Keratinocyte (primary cell): Measurements from ENCODE around the gene FGGY. TPM values are rescaled to one million over a fixed set of nuclear protein-coding genes. Genes with fewer than 3 reads are reported as not detected.
"Not testable (repeated sequence)": the region's sequence is repeated elsewhere in the genome, so short reads cannot be mapped to it uniquely, and the experiment has no call there.

ENCODE experiments used
- DNase-seq: peaks from one replicate; pipeline ENCODE4 v3.0.0-alpha.2; 2011; ENCODE audit warnings: low read depth, missing footprints, low spot score
- FAIRE-seq: peaks from 2 replicates; lab custom pipeline; 2011; peaks lifted over from hg19 to GRCh38; lab: Jason Lieb, UNC
- H2AFZ ChIP-seq: 2 replicates; pipeline ENCODE4 v1.6.0; 2012; ENCODE audit warnings: low read length, control low read depth, inconsistent platforms; ENCODE audit not compliant: control insufficient read depth
- H3K27ac ChIP-seq: 2 replicates; pipeline ENCODE4 v1.5.1; 2011; ENCODE audit warnings: low read length; ENCODE audit not compliant: control insufficient read depth, insufficient read depth
- H3K27me3 ChIP-seq: 3 replicates; pipeline ENCODE4 v1.6.0; 2011; ENCODE audit warnings: low read length; ENCODE audit not compliant: control insufficient read depth, insufficient read depth; ENCODE audit errors: extremely low read depth
- H3K36me3 ChIP-seq, 2 experiments: 2 replicates in 1 of 2; 3 replicates in 1 of 2; pipeline ENCODE4 v1.5.1; 2011; ENCODE audit warnings: low read length in 2 of 2, mild to moderate bottlenecking in 1 of 2; ENCODE audit not compliant: control insufficient read depth in 2 of 2, insufficient read depth in 2 of 2; ENCODE audit errors: extremely low read depth in 1 of 2
- H3K4me1 ChIP-seq: 3 replicates; pipeline ENCODE4 v1.5.1; 2011; ENCODE audit warnings: low read length; ENCODE audit not compliant: control insufficient read depth, insufficient read depth; ENCODE audit errors: extremely low read depth
- H3K4me2 ChIP-seq: 3 replicates; pipeline ENCODE4 v1.6.0; 2011; ENCODE audit warnings: low read depth, low read length; ENCODE audit not compliant: control insufficient read depth, insufficient read depth; ENCODE audit errors: extremely low read depth
- H3K4me3 ChIP-seq, 3 experiments: fragments of 200-600 bp in 1 of 3; sonication (generic) in 1 of 3; 2 replicates in 2 of 3; 3 replicates in 1 of 3; pipeline ENCODE4 v1.5.1; 2011 to 2016; ENCODE audit warnings: low read length in 3 of 3, mild to moderate bottlenecking in 3 of 3, control low read depth in 2 of 3, inconsistent platforms in 1 of 3, low read depth in 1 of 3, mixed read lengths in 1 of 3, mixed run types in 1 of 3, moderate library complexity in 1 of 3; ENCODE audit not compliant: control insufficient read depth in 2 of 3, insufficient read depth in 2 of 3; ENCODE audit errors: extremely low read depth in 1 of 3
- H3K79me2 ChIP-seq: 2 replicates; pipeline ENCODE4 v1.6.0; 2012; ENCODE audit warnings: low read length; ENCODE audit not compliant: control insufficient read depth, insufficient read depth
- H3K9ac ChIP-seq: 3 replicates; pipeline ENCODE4 v1.6.0; 2011; ENCODE audit warnings: low read length; ENCODE audit not compliant: control insufficient read depth, insufficient read depth; ENCODE audit errors: extremely low read depth
- H3K9me1 ChIP-seq: 3 replicates; pipeline ENCODE4 v1.6.0; 2011; ENCODE audit warnings: low read length; ENCODE audit not compliant: control insufficient read depth, insufficient read depth; ENCODE audit errors: extremely low read depth
- H3K9me3 ChIP-seq: 2 replicates; pipeline ENCODE4 v1.5.1; 2012; ENCODE audit warnings: low read depth, low read length; ENCODE audit not compliant: control insufficient read depth
- H4K20me1 ChIP-seq: 3 replicates; pipeline ENCODE4 v1.6.0; 2011; ENCODE audit warnings: low read length; ENCODE audit not compliant: control insufficient read depth, insufficient read depth; ENCODE audit errors: extremely low read depth
- CTCF ChIP-seq, 3 experiments: IDR thresholded peaks in 1 of 3; conservative IDR thresholded peaks in 1 of 3; optimal IDR thresholded peaks in 1 of 3; 2 replicates in 2 of 3; 3 replicates in 1 of 3; pipeline versions ENCODE3 to v1.5.1; 2011; ENCODE audit warnings: low read length in 3 of 3, mild to moderate bottlenecking in 3 of 3, moderate library complexity in 2 of 3, control low read depth in 1 of 3, inconsistent platforms in 1 of 3; ENCODE audit not compliant: insufficient read depth in 2 of 3; ENCODE audit errors: extremely low read depth in 1 of 3
- EZH2 ChIP-seq: IDR thresholded peaks from one replicate; pipeline ENCODE4 v1.6.1; 2012; ENCODE audit warnings: inconsistent platforms, mild to moderate bottlenecking, low read length, moderate library complexity
- dilution Hi-C: fragments of 300-500 bp; cut with MboI; formaldehyde crosslinking; loops from one replicate; pipeline ENCODE4 v1.7.0; 2020; ENCODE audit warnings: low sequenced_read_pairs; ENCODE audit not compliant: extremely low pct_ligation_motif_present
- polyA plus RNA-seq, 5 experiments: library from polyadenylated mRNA; depleted of rRNA in 3 of 5; stranded (reverse) in 3 of 5; stranded (forward) in 1 of 5; unstranded in 1 of 5; fragments of >200 nt; gene quantifications; 1 replicate in 1 of 5; 2 replicates in 3 of 5; 3 replicates in 1 of 5; pipeline versions ENCODE4 v1.2.1 to v1.2.3, GENCODE V29; 2011 to 2012; ENCODE audit warnings: missing spikeins in 2 of 5, low read depth in 1 of 5, low replicate concordance in 1 of 5

The FGGY gene
- polyA plus RNA-seq, 1 donor (not counting 4 experiments of a cell fraction or from before 2014, with no cell fraction given): 16.6 TPM

- H3K4me3 ChIP-seq: no peak overlapping the region
- no peak overlapping the region for H3K4me2 ChIP-seq
- TF ChIP-seq EZH2: no peak
- no peak for DNase-seq
- H4K20me1 ChIP-seq: no peaks in the 10 kb centered on the region
- no peak for FAIRE-seq
- H2AFZ ChIP-seq: no peak overlapping the region
- H3K9me1 ChIP-seq: no peaks in the 10 kb centered on the region
- H3K4me1 ChIP-seq: no peaks in the 10 kb centered on the region
- H3K9ac ChIP-seq: no peak overlapping the region
- H3K27ac ChIP-seq: no peak overlapping the region
- no peaks in the 10 kb centered on the region for H3K27me3 ChIP-seq
- dilution Hi-C loops: no loop called here
- no peaks in the 10 kb centered on the region for H3K36me3 ChIP-seq
- H3K79me2 ChIP-seq: no peaks in the 10 kb centered on the region
- no peaks in the 10 kb centered on the region for H3K9me3 ChIP-seq
These were observed 283.4 kb downstream of the FGGY start for GRCh38 chr1:59580257-59580656.

- not testable (repeated sequence) for H3K27me3 ChIP-seq, DNase-seq, FAIRE-seq
These were observed 295.5 kb downstream of the FGGY start for GRCh38 chr1:59592410-59592809.

GRCh38 chr1:59592924-59593323 is 296.0 kb downstream of the FGGY start:
- no peaks in the 10 kb centered on the region for H3K79me2 ChIP-seq
- DNase-seq (no peak), FAIRE-seq (no peak)
- H3K4me3 ChIP-seq: no peak overlapping the region
- no peaks in the 10 kb centered on the region for H3K9me1 ChIP-seq
- no peak overlapping the region for H3K27ac ChIP-seq
- H4K20me1 ChIP-seq: no peaks in the 10 kb centered on the region
- no peak overlapping the region for H3K4me2 ChIP-seq
- no peaks in the 10 kb centered on the region for H3K27me3 ChIP-seq
- H3K36me3 ChIP-seq: no peaks in the 10 kb centered on the region
- dilution Hi-C loops: no loop called here
- TF ChIP-seq EZH2: no peak
- TF ChIP-seq CTCF (optimal IDR thresholded peaks at IDR 0.05 in 1 of 3, IDR thresholded peaks at IDR 0.05 in 1 of 3, conservative IDR thresholded peaks at IDR 0.05 in 1 of 3; ENCODE audit: extremely low read depth in 1 of 3, insufficient read depth in 2 of 3, low read length in 3 of 3): no peak
- H3K9ac ChIP-seq: no peak overlapping the region
- no peaks in the 10 kb centered on the region for H3K9me3 ChIP-seq
- H3K4me1 ChIP-seq: peaks cover 23% of the 10 kb centered on the region
- H2AFZ ChIP-seq: no peak overlapping the region

More at GRCh38 chr1:59592410-59592809, 295.5 kb downstream of the FGGY start:
- H3K36me3 ChIP-seq, H4K20me1 ChIP-seq, H3K9ac ChIP-seq, H3K9me1 ChIP-seq, H3K4me2 ChIP-seq, H3K79me2 ChIP-seq, H2AFZ ChIP-seq, dilution Hi-C loops, H3K27ac ChIP-seq, H3K4me3 ChIP-seq, H3K9me3 ChIP-seq: not testable (repeated sequence)
- peaks cover 19% of the 10 kb centered on the region for H3K4me1 ChIP-seq
